HepG2 (cell line): ENCODE data around the gene SLC4A2. TPM values are rescaled to one million over a fixed set of nuclear protein-coding genes. Genes with fewer than 3 reads are reported as not detected.

Source experiments
- GABPB1 ChIP-seq: IDR thresholded peaks from 2 replicates; pipeline ENCODE4 v1.6.1; 2016; ENCODE audit warnings: mild to moderate bottlenecking, missing genetic modification reagents, moderate library complexity, missing compliant biosample characterization
- GLI4 ChIP-seq: sonication (generic); formaldehyde crosslinking; IDR thresholded peaks from 2 replicates; pipeline ENCODE4 v1.5.1; 2020; ENCODE audit warnings: missing genetic modification reagents, mild to moderate bottlenecking, moderate library complexity, borderline replicate concordance
- GMEB1 ChIP-seq: sonication (generic); formaldehyde crosslinking; IDR thresholded peaks from 2 replicates; pipeline ENCODE4 v1.5.1; 2020; ENCODE audit warnings: missing genetic modification reagents, mild to moderate bottlenecking, borderline replicate concordance
- HBP1 ChIP-seq: IDR thresholded peaks from 2 replicates; pipeline ENCODE4 v1.6.1; 2016; ENCODE audit warnings: low read depth, control low read depth
- HES4 ChIP-seq: sonication (generic); formaldehyde crosslinking; IDR thresholded peaks from 2 replicates; pipeline ENCODE4 v1.9.0; 2021; ENCODE audit warnings: mild to moderate bottlenecking, missing genetic modification reagents, borderline replicate concordance
- HMG20A ChIP-seq: IDR thresholded peaks from 2 replicates; pipeline ENCODE4 v1.6.1; 2016; ENCODE audit warnings: borderline replicate concordance
- HNRNPK ChIP-seq: fragments of 200-400 bp; formaldehyde crosslinking; IDR thresholded peaks from 2 replicates; pipeline ENCODE4 v1.6.1; 2018; ENCODE audit warnings: low read length, low read depth, moderate library complexity, mild to moderate bottlenecking; ENCODE audit not compliant: poor library complexity, severe bottlenecking
- HOXA9 ChIP-seq: sonication (generic); formaldehyde crosslinking; IDR thresholded peaks from 2 replicates; pipeline ENCODE4 v1.8.1; 2022; ENCODE audit warnings: missing genetic modification reagents, mild to moderate bottlenecking, moderate library complexity, borderline replicate concordance
- IRF1 ChIP-seq: sonication (generic); formaldehyde crosslinking; IDR thresholded peaks from 2 replicates; pipeline ENCODE4 v1.4.0; 2020; ENCODE audit warnings: low read depth, mild to moderate bottlenecking, missing genetic modification reagents
- PAX8 ChIP-seq: sonication (generic); formaldehyde crosslinking; IDR thresholded peaks from 2 replicates; pipeline ENCODE4 v1.8.0; 2022; ENCODE audit warnings: mild to moderate bottlenecking, missing genetic modification reagents, borderline replicate concordance
- PHF8 ChIP-seq: sonication (generic); formaldehyde crosslinking; IDR thresholded peaks from 2 replicates; pipeline ENCODE4 v1.5.0; 2020; ENCODE audit warnings: missing genetic modification reagents
- RAD21 ChIP-seq: fragments of 450-650 bp; formaldehyde crosslinking; IDR thresholded peaks from 2 replicates; pipeline ENCODE4 v1.5.0; 2020; ENCODE audit warnings: mild to moderate bottlenecking
- SOX6 ChIP-seq, 2 experiments: fragments of 450-650 bp in 1 of 2; sonication (generic) in 1 of 2; formaldehyde crosslinking in 1 of 2; IDR thresholded peaks; 2 replicates each; pipeline versions ENCODE4 v1.4.0 to v1.6.1; 2017 to 2020; ENCODE audit warnings: antibody characterized with exemption in 1 of 2, mild to moderate bottlenecking in 1 of 2, missing genetic modification reagents in 1 of 2
- SP4 ChIP-seq: sonication (generic); formaldehyde crosslinking; IDR thresholded peaks from 2 replicates; pipeline ENCODE4 v1.8.1; 2023; ENCODE audit warnings: mild to moderate bottlenecking, missing genetic modification reagents
- TARDBP ChIP-seq: sonication (generic); formaldehyde crosslinking; IDR thresholded peaks from 2 replicates; pipeline ENCODE4 v1.8.0; 2022; ENCODE audit warnings: mild to moderate bottlenecking, missing genetic modification reagents
- THAP8 ChIP-seq: sonication (generic); formaldehyde crosslinking; IDR thresholded peaks from 2 replicates; pipeline ENCODE4 v1.5.1; 2020; ENCODE audit warnings: missing genetic modification reagents, mild to moderate bottlenecking, borderline replicate concordance
- ZFP91 ChIP-seq: sonication (generic); formaldehyde crosslinking; IDR thresholded peaks from 2 replicates; pipeline ENCODE4 v1.9.0; 2022; ENCODE audit warnings: missing genetic modification reagents, mild to moderate bottlenecking, borderline replicate concordance
- ZNF17 ChIP-seq: sonication (generic); formaldehyde crosslinking; IDR thresholded peaks from 2 replicates; pipeline ENCODE4 v1.5.0; 2020; ENCODE audit warnings: mild to moderate bottlenecking, missing genetic modification reagents
- ZNF232 ChIP-seq: sonication (generic); formaldehyde crosslinking; IDR thresholded peaks from 2 replicates; pipeline ENCODE4 v1.4.0; 2020; ENCODE audit warnings: missing genetic modification reagents, borderline replicate concordance
- ZNF282 ChIP-seq: fragments of 450-650 bp; IDR thresholded peaks from 2 replicates; pipeline ENCODE4 v1.6.1; 2018; ENCODE audit not compliant: partially characterized antibody
- ZNF451 ChIP-seq: sonication (generic); formaldehyde crosslinking; IDR thresholded peaks from 2 replicates; pipeline ENCODE4 v1.5.0; 2020; ENCODE audit warnings: mild to moderate bottlenecking, missing genetic modification reagents
- ZNF619 ChIP-seq: sonication (generic); formaldehyde crosslinking; IDR thresholded peaks from 2 replicates; pipeline ENCODE4 v1.4.0; 2020; ENCODE audit warnings: mild to moderate bottlenecking, missing genetic modification reagents
- polyA plus RNA-seq, 8 experiments: library from polyadenylated mRNA; depleted of rRNA in 3 of 8; stranded (reverse) in 7 of 8; unstranded in 1 of 8; fragments of >200 nt; fragmentation: Illumina TruSeq in 4 of 8; extraction: Trizol in 4 of 8; gene quantifications; 2 replicates each; pipeline versions ENCODE4 v1.2.1 to v1.2.3, GENCODE V29; 2011 to 2016; ENCODE audit warnings: low read depth in 4 of 8, missing spikeins in 1 of 8, mixed read lengths in 1 of 8; ENCODE audit not compliant: insufficient read depth in 1 of 8
- total RNA-seq, 5 experiments: library from RNA; depleted of rRNA; stranded (reverse); fragments of >200 nt; fragmentation: Illumina TruSeq; extraction: Trizol; gene quantifications; 2 replicates each; pipeline ENCODE4 v1.2.3, GENCODE V29; 2016; ENCODE audit warnings: low read depth in 1 of 5

Gene SLC4A2
- total and polyA plus RNA-seq, 2 of the 13 experiments (the other 11 are each of a cell fraction or from before 2014, with no cell fraction given), result 51.9 to 73.4 TPM

GRCh38 chr7:151082141-151083070 is 23.0 kb downstream of the SLC4A2 start (continued):
- no peak for TF ChIP-seq HNRNPK
- TF ChIP-seq ZNF451 (CRISPR knock-in tag), result no peak
- TF ChIP-seq GMEB1, result peak; percentile 8; the same call in 1 of the 2 replicates
- TF ChIP-seq ZNF619 (CRISPR knock-in tag), result no peak
- no peak for TF ChIP-seq HMG20A (CRISPR knock-in tag)
- no peak for TF ChIP-seq PAX8 (CRISPR knock-in tag)
- TF ChIP-seq THAP8 (CRISPR knock-in tag), result no peak
- no peak for TF ChIP-seq ZNF17 (CRISPR knock-in tag)
- TF ChIP-seq SOX6 (IDR thresholded peaks at IDR 0.05), result no peak
- peak; percentile 10; the same call in 1 of the 2 replicates for TF ChIP-seq SOX6 (CRISPR knock-in tag; IDR thresholded peaks at IDR 0.05)
- TF ChIP-seq RAD21, result no peak
- 0 out of 2 replicates have a peak, but pooled peaks have one; percentile 23 for TF ChIP-seq GLI4 (CRISPR knock-in tag)
- TF ChIP-seq SP4, result no peak
- 0 out of 2 replicates have a peak, but pooled peaks have one; percentile 20 for TF ChIP-seq GABPB1 (CRISPR knock-in tag)
- no peak for TF ChIP-seq TARDBP
- TF ChIP-seq ZNF282, result no peak
- 0 out of 2 replicates have a peak, but pooled peaks have one; percentile 35 for TF ChIP-seq HES4 (CRISPR knock-in tag)
- TF ChIP-seq ZNF232, result 0 out of 2 replicates have a peak, but pooled peaks have one; percentile 37
- no peak for TF ChIP-seq IRF1 (CRISPR knock-in tag)
- TF ChIP-seq ZFP91 (CRISPR knock-in tag), result 0 out of 2 replicates have a peak, but pooled peaks have one; percentile 6
- peak; percentile 26; the same call in 1 of the 2 replicates for TF ChIP-seq PHF8
- TF ChIP-seq HOXA9 (CRISPR knock-in tag), result no peak
- no peak for TF ChIP-seq HBP1 (CRISPR knock-in tag)
